Esophagus squamous epithelium (tissue), 4 donors: Measurements from ENCODE around the gene CPM.

Experiments used
- CTCF ChIP-seq, 6 experiments: fragments of 450-650 bp in 4 of 6; fragments of 200-600 bp in 2 of 6; sonication (generic) in 2 of 6; IDR thresholded peaks; one replicate each; pipeline ENCODE4 v1.5.1; 2016 to 2019; ENCODE audit warnings: antibody characterized with exemption in 6 of 6, mild to moderate bottlenecking in 4 of 6, moderate library complexity in 4 of 6
- POLR2A ChIP-seq, 4 donors: fragments of 450-650 bp; IDR thresholded peaks; one replicate each; pipeline ENCODE4 v1.6.1; 2017; ENCODE audit warnings: antibody characterized with exemption in 4 of 4, mild to moderate bottlenecking in 4 of 4, moderate library complexity in 3 of 4

- TF ChIP-seq CTCF (IDR thresholded peaks at IDR 0.05): no peak
- no peak for TF ChIP-seq POLR2A (IDR thresholded peaks at IDR 0.05)
Observed at GRCh38 chr12:68873316-68873715, 59.7 kb downstream of the CPM start.
